Testis (tissue), 3 donors: Measurements from ENCODE around the gene DHX38. TPM values are rescaled to one million over a fixed set of nuclear protein-coding genes. Genes with fewer than 3 reads are reported as not detected.

ENCODE experiments used
- DNase-seq: peaks from one replicate; pipeline ENCODE4 v3.0.0-alpha.2; 2019
- H3K27ac ChIP-seq, 2 donors: fragments of 200-600 bp; sonication (generic); one replicate each; pipeline ENCODE4 v1.5.1; 2019
- H3K27me3 ChIP-seq: fragments of 200-600 bp; sonication (generic); one replicate; pipeline ENCODE4 v1.5.1; 2019
- H3K36me3 ChIP-seq: fragments of 200-600 bp; sonication (generic); one replicate; pipeline ENCODE4 v1.5.1; 2017; ENCODE audit warnings: low read depth; ENCODE audit errors: missing control alignments
- H3K4me1 ChIP-seq: fragments of 200-600 bp; sonication (generic); one replicate; pipeline ENCODE4 v1.5.1; 2019
- H3K4me3 ChIP-seq, 2 donors: fragments of 200-600 bp; sonication (generic); one replicate each; pipeline ENCODE4 v1.5.1; 2017 to 2019
- H3K9me3 ChIP-seq: fragments of 200-600 bp; sonication (generic); one replicate; pipeline ENCODE4 v1.5.1; 2017
- CTCF ChIP-seq, 3 experiments: fragments of 450-650 bp in 2 of 3; fragments of 200-600 bp in 1 of 3; sonication (generic) in 1 of 3; IDR thresholded peaks; one replicate each; pipeline ENCODE4 v1.5.1; 2016 to 2019; ENCODE audit warnings: antibody characterized with exemption in 3 of 3, mild to moderate bottlenecking in 2 of 3, moderate library complexity in 1 of 3
- POLR2A ChIP-seq: fragments of 450-650 bp; IDR thresholded peaks from one replicate; pipeline ENCODE4 v1.6.1; 2017; ENCODE audit warnings: antibody characterized with exemption, mild to moderate bottlenecking, moderate library complexity
- WGBS, 2 donors: methylation state at CpG; one replicate each; pipeline ENCODE4 v1.1.5; 2018; 5-methylcytosine and 5-hydroxymethylcytosine counted together
- intact Hi-C: fragments of 100-400 bp; cut with DNase I; formaldehyde crosslinking; loops from one replicate; pipeline ENCODE4 v1.15.1; 2023; ENCODE audit warnings: low total_unique reads
- polyA plus RNA-seq: library from polyadenylated mRNA; stranded (reverse); fragments of 350-450 nt; fragmentation: Illumina TruSeq; extraction: RNeasy Lipid Tissue Mini Kit (QIAGEN cat#74804); gene quantifications from one replicate; pipeline ENCODE4 v1.2.3, GENCODE V29; 2014; ENCODE audit warnings: low read depth, low replicate concordance; ENCODE audit not compliant: insufficient read depth
- total RNA-seq, 2 donors: library from RNA; depleted of rRNA; stranded (reverse); fragments of >200 nt; gene quantifications; one replicate each; pipeline ENCODE4 v1.2.3, GENCODE V29; 2016

Gene DHX38
- total and polyA plus RNA-seq, 3 donors from 2014 or later, result 64.5 to 102 (median 95.0) TPM

- Histone ChIP-seq H3K4me3 (no peak overlapping the region), H3K27ac (no peak overlapping the region), H3K36me3 (no peaks in the 10 kb centered on the region), H3K9me3 (no peaks in the 10 kb centered on the region), H3K27me3 (no peaks in the 10 kb centered on the region), H3K4me1 (peaks cover 8% of the 10 kb centered on the region)
- 65 to 76% methylated on average over 9 of the region's 9 CpGs for WGBS, 2 donors
- DNase-seq, result no peak
- intact Hi-C loops, result no loop called here
- TF ChIP-seq CTCF (IDR thresholded peaks at IDR 0.05) (no peak), POLR2A (no peak)
Measured at GRCh38 chr16:72128701-72129100, 35.1 kb downstream of the DHX38 start.

GRCh38 chr16:72129976-72130656 lies 36.5 kb downstream of the DHX38 start:
- 65 to 76% methylated on average over 7 of the region's 7 CpGs for WGBS, 2 donors
- Histone ChIP-seq H3K9me3 (no peaks in the 10 kb centered on the region), H3K27ac (peak overlapping the region in 1 of 2 donors; percentile 28), H3K27me3 (no peaks in the 10 kb centered on the region), H3K4me1 (peaks cover 6% of the 10 kb centered on the region), H3K4me3 (no peak overlapping the region), H3K36me3 (no peaks in the 10 kb centered on the region)
- TF ChIP-seq POLR2A (no peak), CTCF (IDR thresholded peaks at IDR 0.05) (no peak)
- intact Hi-C loops, result no loop called here
- peak; percentile 65 for DNase-seq

- Histone ChIP-seq H3K9me3 (no peaks in the 10 kb centered on the region), H3K4me1 (no peaks in the 10 kb centered on the region), H3K4me3 (no peak overlapping the region), H3K27ac (peak overlapping the region; percentile 29 to 45), H3K27me3 (no peaks in the 10 kb centered on the region), H3K36me3 (no peaks in the 10 kb centered on the region)
- intact Hi-C loops, result no loop called here
- peak; percentile 37 for DNase-seq
- 62 to 72% methylated on average over 6 of the region's 6 CpGs for WGBS, 2 donors
- TF ChIP-seq POLR2A (no peak), CTCF (IDR thresholded peaks at IDR 0.05) (no peak)
Measured at GRCh38 chr16:72131036-72131435, 37.4 kb downstream of the DHX38 start.

GRCh38 chr16:72132726-72133125 lies 39.1 kb downstream of the DHX38 start:
- Histone ChIP-seq H3K27me3 (no peaks in the 10 kb centered on the region), H3K9me3 (no peaks in the 10 kb centered on the region), H3K4me3 (no peak overlapping the region), H3K36me3 (no peaks in the 10 kb centered on the region), H3K4me1 (no peaks in the 10 kb centered on the region), H3K27ac (no peak overlapping the region)
- 87 to 94% methylated on average over 3 of the region's 3 CpGs for WGBS, 2 donors
- DNase-seq, result no peak
- TF ChIP-seq POLR2A, result no peak
- TF ChIP-seq CTCF (IDR thresholded peaks at IDR 0.05), result no peak
- intact Hi-C loops, result no loop called here

- H3K36me3 ChIP-seq, result no peaks in the 10 kb centered on the region
- H3K9me3 ChIP-seq, result no peaks in the 10 kb centered on the region
- TF ChIP-seq POLR2A (no peak), CTCF (IDR thresholded peaks at IDR 0.05) (no peak)
- no peaks in the 10 kb centered on the region for H3K4me1 ChIP-seq
- 94 to 100% methylated on average over 2 of the region's 2 CpGs for WGBS, 2 donors
- H3K4me3 ChIP-seq, result no peak overlapping the region
- intact Hi-C loops, result no loop called here
- no peak for DNase-seq
- H3K27me3 ChIP-seq, result no peaks in the 10 kb centered on the region
- no peak overlapping the region for H3K27ac ChIP-seq
Measured at GRCh38 chr16:72134507-72134906, 40.9 kb downstream of the DHX38 start.
